NCI-H226 (cell line): Measurements from ENCODE around the gene TMEM87A.

Experiments
- DNase-seq: peaks from one replicate; pipeline ENCODE4 v3.0.0-alpha.2; 2015

The TMEM87A gene

DNA sequence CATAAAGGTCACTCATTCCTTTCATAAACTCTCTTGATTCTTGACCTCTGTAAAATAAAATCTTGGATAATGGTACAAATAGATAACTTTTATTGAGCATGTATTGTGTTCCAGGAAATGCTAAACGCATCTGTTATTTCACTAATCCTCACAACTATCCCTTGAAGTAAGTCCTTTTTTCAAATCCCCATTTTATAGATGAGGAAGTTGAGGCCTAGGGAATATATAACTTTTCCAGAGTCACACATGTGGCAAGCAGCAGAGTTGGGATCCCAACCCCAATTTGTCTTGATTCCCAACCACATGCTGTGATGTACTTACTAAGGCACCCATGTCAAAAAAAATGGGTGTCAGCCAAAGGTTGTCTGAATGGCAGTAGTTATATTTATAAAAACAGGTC lies 71.4 kb downstream of the TMEM87A start:
- no peak for DNase-seq

DNA sequence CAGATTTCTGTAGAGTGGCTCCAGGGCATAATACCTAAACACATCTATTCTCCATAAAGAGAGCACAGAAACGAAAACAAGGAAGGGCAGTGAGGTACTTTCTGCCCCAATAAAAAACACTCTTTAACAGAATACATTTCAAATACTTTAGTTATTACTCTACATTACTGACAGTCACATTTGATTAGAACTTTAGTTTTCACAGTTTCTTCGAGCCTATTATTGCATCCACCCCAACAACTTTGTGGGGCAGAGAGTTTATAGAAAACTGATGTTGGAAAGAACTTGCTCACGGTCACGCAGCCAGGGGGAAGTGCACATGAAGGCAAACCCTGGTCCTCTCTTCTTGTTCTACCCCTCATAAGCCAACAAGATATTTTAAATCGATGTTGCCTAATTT lies 74.1 kb downstream of the TMEM87A start:
- no peak for DNase-seq

DNA sequence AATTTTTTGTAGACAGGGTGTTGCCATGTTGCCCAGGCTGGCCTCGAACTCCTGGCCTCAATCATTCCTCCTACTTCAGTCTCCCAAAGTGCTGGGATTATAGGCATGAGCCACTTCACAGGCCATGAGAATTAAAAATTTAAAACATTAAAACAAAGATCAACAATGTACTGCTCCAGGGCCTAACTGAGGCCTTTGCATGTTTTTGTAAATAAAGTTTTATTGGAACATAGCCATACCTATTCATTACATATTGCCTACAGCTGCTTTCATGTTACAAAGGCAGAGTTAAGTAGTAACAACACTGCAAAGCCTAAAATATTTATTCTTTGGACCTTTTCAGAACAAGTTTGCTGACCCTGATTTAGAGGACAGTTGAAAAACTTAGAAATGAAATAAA lies 74.7 kb downstream of the TMEM87A start:
- no peak for DNase-seq

DNA sequence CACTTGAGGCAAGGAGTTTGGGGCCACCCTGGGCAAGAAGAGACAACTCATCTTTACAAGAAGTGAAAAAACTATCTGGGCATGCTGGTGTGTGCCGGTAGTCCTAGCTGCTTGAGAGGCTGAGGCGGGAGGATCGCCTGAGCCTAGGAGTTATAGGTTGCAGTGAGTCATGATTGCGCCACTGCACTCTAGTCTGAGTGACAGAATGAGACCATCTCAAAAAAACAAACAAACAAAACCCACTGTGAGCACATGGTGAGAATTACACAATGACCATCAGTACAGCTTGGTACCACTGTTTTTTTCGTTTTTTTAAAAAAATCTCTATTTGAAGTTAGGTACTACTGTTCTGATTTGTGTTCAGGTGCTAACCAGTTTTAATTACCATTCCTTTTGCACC lies 78.7 kb downstream of the TMEM87A start:
- DNase-seq = peak; percentile 2

DNA sequence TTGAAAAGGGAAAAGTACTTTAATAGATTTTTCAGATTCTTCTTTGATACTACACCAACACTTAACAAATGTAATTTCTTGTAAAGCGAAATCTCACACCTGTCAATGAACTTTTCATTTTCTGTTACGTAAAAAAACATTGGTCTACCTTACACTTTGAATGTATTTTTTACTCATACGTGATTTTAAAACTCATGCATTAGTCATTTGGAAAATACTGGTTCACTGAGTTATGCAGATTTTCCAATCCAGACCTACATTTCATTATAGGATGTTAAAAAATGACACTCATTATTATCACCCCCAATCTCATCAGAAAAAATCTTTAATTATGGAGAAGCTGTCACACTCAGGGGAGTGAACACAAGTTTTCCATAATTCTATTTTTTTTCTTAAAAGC lies 79.8 kb downstream of the TMEM87A start:
- DNase-seq = no peak

DNA sequence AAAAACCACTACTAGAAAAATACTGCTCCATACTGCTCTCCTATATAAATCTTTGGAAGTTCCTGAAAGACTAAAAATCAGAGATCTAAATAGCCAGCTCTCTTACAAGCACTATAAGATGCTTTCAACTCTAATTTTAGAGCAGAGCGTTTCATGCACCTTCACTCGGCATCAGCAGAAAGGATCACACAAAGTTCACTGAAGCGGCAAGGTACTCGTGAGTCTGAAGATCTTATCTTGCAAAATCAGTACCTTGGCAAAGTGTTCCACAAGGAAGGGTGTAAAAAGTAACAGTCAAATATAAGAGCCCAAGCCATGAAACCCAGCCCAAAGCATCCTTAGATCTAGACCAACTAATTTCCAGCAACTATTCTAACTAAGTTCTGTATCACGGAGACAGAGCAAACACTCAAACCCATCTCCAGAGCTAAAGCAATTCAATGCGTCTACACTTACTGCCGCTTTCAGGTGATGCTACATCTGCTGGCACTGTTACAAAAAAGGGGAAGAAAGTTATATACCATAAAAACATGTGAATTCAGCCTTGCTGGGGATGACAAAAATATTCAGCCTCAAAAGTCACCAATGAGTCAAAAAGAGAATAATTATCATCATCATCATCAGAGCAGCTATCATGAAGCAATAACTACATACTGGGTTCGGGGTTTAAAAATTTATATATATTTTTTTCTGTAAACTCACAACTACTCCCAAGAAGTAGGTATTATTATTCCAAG lies 81.5 kb downstream of the TMEM87A start:
- DNase-seq = no peak

DNA sequence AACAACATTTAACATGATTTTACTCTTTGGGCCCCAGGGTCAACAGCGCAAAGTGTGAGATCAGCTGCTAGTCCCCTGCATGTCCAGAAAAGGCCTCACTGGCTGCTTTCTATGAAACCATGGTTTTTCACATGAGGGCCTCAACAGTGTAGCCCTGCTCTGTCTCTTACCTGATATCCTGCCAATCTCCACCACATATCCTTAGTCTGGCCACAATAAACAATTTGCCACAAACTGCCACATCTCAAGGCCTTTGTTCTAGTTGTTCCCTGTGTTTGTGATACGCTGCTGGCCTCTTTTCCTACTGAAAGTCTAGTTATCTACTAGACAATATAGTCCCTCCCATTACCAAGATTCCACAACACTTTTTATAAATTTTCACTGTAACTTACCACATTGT lies 82.9 kb downstream of the TMEM87A start:
- DNase-seq = no peak

DNA sequence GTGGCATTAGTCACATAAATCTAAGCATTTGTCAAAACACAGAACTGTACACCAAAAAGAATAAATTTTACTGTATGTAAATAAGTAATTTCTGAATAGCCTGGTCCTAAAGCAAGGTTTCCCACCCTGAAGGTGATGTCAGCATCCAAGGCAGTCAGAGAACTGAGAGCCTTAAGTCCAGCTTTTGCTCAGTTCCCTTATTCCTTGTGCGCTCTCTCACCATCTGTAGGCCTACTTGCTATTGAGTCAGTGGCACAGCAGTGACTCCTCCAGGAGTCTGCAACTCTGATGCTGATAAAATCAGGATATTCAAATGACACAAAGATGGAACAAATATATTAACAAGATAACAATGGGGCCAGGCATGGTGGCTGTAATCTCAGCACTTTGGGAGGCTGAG lies 87.4 kb downstream of the TMEM87A start:
- DNase-seq = no peak

DNA sequence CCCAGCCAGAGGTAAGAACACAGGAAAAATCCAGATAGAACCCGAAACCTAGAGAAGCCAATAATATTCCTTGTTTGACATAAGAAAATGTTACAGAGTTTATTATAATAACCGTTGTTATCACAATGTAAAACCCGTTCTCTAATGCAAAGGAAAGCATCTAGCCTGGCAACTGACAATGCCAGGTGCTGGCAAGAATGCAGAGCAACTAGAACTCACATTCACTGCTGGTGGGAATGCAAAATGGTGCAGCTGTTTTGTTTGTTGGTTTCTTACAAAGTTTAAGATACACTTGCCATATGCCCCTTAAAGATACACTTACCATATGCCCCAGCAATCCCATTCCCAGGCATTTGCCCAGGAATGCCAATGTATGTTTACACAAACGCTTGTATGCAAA lies 88.5 kb downstream of the TMEM87A start:
- no peak for DNase-seq

DNA sequence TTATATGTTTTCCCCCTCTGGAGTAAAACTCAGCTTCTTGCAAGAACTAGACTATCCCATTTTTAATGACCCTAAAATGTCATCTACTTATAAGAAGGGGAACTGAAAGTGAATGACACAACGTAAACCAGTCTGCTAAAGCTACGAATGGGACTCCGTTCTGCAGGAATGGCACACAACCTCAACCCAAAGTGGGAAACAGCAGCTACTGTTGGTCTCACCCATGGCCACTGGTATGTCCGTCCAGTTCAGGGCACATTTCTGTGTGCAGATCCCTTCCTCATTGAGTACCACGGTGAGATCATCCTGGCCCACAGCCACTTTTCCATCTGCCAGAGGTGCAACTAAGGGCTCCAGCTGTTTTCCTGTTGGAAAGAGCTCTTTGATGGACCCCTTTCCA lies 88.9 kb downstream of the TMEM87A start:
- DNase-seq = no peak

DNA sequence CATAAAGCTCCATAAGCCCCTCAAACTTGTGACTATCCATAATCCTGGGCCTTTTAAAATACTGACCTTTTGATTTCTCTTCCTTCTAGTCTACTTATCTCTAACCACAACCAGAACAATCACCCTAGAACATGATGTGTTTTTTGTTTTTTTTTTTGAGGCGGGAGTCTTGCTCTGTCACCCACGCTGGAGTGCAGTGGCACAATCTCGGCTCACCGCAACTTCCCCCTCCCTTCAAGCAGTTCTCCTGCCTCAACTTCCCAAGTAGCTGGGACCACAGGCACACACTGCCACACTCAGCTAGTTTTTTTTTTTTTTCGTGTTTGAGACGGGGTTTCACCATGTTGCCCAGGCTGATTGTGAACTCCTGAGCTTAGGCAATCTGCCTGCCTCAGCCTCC lies 90.3 kb downstream of the TMEM87A start:
- no peak for DNase-seq

DNA sequence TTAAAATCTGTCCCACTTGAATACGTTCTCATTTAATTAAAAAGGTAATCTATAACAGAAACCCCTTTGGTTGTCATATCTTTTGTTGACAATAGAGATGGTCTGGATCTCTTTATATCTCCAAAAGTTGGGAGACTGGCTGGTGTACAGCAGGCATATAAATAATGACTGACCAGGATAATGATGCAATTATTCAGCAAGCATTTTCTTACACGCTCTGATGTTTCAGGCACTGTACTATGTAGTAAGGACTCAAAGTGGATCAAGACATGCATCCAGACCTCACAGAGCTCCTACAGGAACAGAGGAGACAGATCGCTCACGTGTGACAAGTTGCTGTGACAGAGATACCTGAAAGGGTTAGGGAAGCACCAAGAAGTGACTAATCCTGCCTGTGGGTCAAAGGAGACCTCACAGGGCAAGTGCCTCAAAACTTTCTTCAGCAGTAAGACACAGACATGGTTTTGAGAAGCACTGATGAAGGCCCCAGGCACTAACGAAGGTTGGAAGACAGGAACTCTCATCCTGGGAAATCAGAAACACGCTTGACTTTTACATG lies 90.8 kb downstream of the TMEM87A start:
- no peak for DNase-seq

DNA sequence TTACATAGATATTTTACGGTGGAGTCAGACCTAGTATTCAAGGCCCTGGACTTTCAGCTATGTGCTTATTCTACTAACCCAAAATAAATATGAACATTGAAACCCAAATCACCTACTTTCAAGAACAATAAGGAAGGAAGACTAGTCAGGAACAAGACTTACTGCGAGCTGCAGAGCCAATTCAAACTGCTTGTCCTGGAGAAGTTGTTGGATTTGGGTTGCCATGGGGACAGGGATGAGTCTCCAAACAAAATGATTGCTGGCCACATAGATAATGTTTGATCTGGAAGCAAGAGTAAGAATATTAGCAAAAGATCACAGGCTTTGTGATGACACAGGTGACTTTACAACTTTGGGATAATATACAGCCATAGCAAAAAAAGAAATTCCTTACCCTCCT lies 95.2 kb downstream of the TMEM87A start:
- no peak for DNase-seq

DNA sequence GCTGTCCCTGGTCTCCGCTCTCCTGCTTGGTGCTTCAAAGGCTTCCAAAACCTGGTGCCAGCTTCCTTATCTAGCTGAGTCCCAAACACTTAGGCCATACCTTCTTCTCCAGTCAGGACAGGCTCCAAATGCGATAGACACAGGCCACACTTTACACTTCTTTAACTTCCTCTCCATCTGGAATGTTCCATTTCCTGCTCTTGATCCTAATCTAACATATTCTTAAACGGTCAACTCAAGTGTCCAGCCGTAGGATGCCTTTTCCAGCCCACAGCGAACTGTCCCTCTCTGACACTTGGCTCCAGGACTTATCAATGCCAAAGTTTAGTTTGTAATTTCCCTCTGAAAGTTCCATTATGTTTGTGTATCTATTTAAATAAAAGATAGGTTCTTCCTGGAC lies 97.6 kb downstream of the TMEM87A start:
- no peak for DNase-seq

DNA sequence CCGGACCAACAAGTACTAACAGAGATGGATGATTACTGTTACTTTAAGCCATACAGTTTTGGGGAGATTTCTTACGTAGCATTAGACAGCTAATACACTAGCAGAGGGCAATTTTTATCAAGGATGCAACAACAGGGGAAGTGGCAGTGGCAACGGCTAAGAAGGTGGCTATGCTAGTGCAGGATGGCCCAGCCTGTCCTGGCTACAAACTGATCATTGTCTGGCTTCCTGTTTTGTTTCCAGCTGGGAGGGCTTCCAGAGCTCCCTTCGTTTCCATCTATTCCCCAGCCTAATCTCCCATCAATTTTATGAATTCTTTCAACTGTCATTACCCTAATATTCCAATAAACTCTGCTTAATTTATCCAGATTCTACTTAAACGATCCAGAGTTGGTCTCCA lies 100.8 kb downstream of the TMEM87A start:
- no peak for DNase-seq

DNA sequence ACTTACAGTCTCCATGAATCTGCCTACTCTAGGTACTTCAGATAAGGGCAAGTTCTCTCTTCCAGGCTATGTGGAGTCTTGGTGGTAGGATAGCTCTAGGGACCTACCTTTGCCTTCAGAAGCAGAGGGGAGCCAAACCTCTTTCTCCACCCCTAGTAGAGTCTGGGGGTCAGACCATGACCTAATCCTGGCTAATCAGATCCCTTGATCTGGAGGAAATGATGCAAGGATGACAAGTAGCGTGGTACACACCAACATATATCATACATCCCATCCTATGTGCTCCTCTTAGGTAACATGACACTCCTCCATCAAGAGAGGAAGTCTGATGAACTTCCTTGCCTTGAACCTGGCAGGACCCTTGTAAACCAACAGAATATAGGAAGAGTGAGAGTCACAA lies 101.4 kb downstream of the TMEM87A start:
- DNase-seq = no peak

DNA sequence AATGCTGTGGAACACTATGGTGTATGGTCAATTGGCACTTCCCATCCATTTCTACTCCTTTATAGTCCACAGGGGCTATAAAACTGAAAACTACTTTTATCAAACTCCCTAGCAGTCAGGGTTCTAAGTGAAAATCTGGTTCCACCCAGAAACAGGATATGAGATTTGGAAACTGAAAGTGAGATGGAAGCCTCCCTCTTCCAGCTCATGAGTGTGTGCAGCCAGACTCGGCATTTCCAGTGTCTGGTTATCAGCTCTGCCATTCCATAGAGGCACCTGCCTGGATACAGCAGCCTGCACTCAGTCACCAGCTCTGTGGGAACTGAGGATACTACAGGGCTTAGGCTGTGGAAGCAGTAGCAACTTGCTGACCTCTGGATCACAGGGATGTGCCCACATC lies 102.1 kb downstream of the TMEM87A start:
- DNase-seq = no peak

DNA sequence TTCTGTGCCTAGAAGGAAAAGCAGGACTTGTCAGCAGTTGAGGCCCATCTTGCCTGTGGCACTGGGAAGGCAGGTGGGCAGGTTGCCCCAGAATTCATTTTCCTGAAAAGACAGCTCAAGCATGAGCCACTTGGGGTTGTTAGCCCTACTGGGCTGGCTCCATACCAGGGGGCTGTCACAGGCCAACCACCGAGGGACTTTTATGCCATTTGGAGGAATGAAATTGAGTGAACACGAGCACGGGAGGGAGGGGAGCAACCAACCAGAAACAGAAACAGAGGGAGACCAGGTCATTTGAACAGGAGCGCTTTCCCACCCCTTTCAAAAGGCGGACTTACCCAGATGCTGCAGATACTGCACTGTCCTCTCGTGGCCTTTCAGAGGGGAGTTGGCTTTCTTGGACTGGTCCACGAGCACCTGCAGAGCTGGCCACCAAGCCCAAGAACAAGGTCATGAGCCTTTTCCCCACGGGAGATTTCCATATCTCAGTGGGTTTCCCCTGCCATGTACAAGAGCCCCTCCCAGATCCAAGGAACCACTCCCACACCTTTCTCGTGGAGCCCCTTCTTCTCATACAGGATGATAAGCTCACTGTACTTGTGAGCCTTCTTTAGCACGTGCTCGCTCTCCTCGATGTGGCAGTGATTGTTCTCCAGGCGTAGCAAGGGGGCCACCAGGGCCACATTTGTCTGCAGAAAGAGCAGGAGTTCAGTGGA lies 106.8 kb downstream of the TMEM87A start:
- DNase-seq = no peak

DNA sequence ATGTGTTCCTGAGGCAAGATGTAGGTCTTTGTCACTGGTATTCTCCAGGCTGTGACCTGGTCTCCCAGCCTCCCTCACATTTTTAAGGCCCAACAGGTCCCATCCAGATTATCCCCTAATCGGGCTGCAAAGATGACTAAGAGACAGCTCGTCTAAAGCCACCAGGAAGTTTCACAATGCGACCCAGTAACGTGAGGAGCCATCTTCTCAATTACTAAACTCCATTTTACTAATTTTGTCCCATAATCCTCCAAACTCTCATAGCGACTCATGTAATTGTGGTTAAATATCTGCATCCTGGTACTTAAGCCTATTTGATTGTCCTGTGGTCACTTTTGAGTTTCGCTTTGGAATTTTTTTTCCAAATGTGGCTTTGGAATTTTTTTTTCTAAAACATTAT lies 108.1 kb downstream of the TMEM87A start:
- no peak for DNase-seq

DNA sequence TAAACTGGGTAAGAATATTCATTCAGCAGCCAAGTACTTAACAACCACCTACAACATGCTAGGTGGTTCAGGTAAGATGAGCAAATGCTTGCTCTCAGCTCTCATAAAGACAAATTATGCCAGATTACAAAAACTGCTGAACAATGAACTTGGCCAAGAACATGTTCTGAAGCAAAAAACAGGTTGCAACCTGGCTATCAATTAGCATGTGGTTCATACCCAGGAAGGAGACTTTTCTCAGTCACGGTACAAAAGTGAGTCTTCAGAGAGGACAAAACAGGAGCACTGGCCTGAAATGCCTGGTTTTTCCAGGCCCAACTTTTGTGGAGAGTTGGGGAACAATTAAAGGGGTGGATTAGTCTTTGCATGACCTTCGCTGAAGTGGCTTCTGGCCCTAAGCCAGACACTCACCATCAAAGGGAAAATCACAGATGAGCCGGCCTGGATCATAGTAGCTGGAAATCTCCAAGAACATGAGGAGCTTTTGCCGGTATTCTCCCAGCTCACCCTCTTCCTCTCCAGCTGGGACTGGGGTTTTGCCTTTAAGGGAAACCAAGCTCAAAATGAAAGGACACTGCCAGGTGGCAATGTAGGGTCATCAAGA lies 109.2 kb downstream of the TMEM87A start:
- DNase-seq = no peak

DNA sequence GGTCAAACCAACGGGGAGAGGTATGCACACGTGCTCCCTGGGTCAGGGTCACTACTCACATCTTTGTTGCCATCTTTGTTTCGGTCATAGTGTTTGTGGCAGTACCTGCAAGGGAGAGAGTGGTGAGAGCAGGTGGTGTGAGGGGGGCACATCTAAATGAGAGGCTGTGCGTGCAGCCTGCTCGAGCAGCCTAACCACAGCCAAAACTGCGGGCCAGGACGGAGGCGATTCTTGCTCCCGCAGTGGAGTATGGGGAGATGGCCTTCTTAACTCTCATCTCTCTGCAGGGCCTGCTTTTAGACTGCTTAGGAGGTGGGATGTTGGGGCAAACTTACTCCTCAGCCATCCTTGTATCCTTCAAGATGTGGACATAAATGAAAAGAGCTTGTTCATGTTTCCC lies 109.9 kb downstream of the TMEM87A start:
- DNase-seq = no peak
